Ovary (tissue), 9 donors: ENCODE data around the gene FTL. TPM values are rescaled to one million over a fixed set of nuclear protein-coding genes. Genes with fewer than 3 reads are reported as not detected.

Experiments
- DNase-seq, 5 donors: peaks; one replicate each; pipeline ENCODE4 v3.0.0-alpha.2; 2019 to 2020
- H3K27ac ChIP-seq, 2 donors: fragments of 200-600 bp; one replicate each; pipeline versions ENCODE4 v1.5.1 to v1.8.0; 2019 to 2022
- H3K27me3 ChIP-seq: fragments of 200-600 bp; one replicate; pipeline ENCODE4 v1.8.0; 2022
- H3K36me3 ChIP-seq: fragments of 200-600 bp; sonication (generic); one replicate; pipeline ENCODE4 v1.5.1; 2019
- H3K4me1 ChIP-seq: one replicate; pipeline ENCODE4 v1.8.1; 2013; ENCODE audit warnings: mild to moderate bottlenecking, moderate library complexity; ENCODE audit not compliant: insufficient read depth
- H3K4me3 ChIP-seq: fragments of 200-600 bp; sonication (generic); one replicate; pipeline ENCODE4 v1.5.1; 2017
- H3K9me3 ChIP-seq, 2 donors: fragments of 200-600 bp in 1 of 2; sonication (generic) in 1 of 2; one replicate each; pipeline versions ENCODE4 v1.5.1 to v1.8.1; 2013 to 2019; ENCODE audit warnings: mild to moderate bottlenecking in 1 of 2, moderate library complexity in 1 of 2
- CTCF ChIP-seq, 3 donors: fragments of 450-650 bp in 2 of 3; fragments of 200-600 bp in 1 of 3; IDR thresholded peaks; one replicate each; pipeline versions ENCODE4 v1.5.1 to v1.8.0; 2016 to 2022; ENCODE audit warnings: antibody characterized with exemption in 3 of 3, mild to moderate bottlenecking in 1 of 3
- EP300 ChIP-seq: sonication (generic); formaldehyde crosslinking; IDR thresholded peaks from one replicate; pipeline ENCODE4 v1.6.1; 2017; ENCODE audit warnings: antibody characterized with exemption
- POLR2A ChIP-seq: fragments of 450-650 bp; IDR thresholded peaks from one replicate; pipeline ENCODE4 v1.6.1; 2017; ENCODE audit warnings: antibody characterized with exemption, mild to moderate bottlenecking, moderate library complexity
- WGBS, 3 donors: extraction: QIAGEN DNeasy Blood & Tissue Kit in 1 of 3; methylation state at CpG; one replicate each; pipeline versions ENCODE4 v1.1.5 to v1.1.7; 2013 to 2017; 5-methylcytosine and 5-hydroxymethylcytosine counted together
- intact Hi-C, 4 donors: fragments of 100-400 bp; cut with DNase I; formaldehyde crosslinking; loops; one replicate each; pipeline versions ENCODE4 v1.11.0 to v1.15.1; 2022 to 2023
- polyA plus RNA-seq, 2 donors: library from polyadenylated mRNA; stranded (reverse); fragments of 200-250 nt in 1 of 2; fragments of 350-450 nt in 1 of 2; fragmentation: Illumina TruSeq in 1 of 2; extraction: RNeasy Lipid Tissue Mini Kit (QIAGEN cat#74804) in 1 of 2; gene quantifications; one replicate each; pipeline ENCODE4 v1.2.3, GENCODE V29; 2013 to 2014
- total RNA-seq, 7 donors: library from RNA; depleted of rRNA in 2 of 7; stranded (reverse); fragments of >200 nt in 2 of 7; fragmentation: NEBNext Ultra II Directional in 3 of 7; extraction: Animal tissue kit (Norgen Biotek cat#: 25700) in 3 of 7; gene quantifications; one replicate each; pipeline versions ENCODE4 v1.1.0 to v1.2.4, GENCODE V29; 2016 to 2023
- donor health status: DM: no; HTN: no; CAD: no; lungs with moderate emphysema.
- donor health status: DM: no; HTN: no; CAD: no.
- donor health status: Bipolar disorder and iron deficiency.
- donor health status: DM: yes; HTN: yes; CAD: no.
- donor health status: DM: no; HTN: no; CAD: no.
- donor health status: DM: yes; HTN: yes; CAD: no.

The FTL gene
- total and polyA plus RNA-seq, 9 donors: 1,608 to 3,617 (median 2,643) TPM

- 95 to 96% (median 95%) methylated on average over 22 of the region's 22 CpGs for WGBS, 3 donors
- H3K27ac ChIP-seq: no peak overlapping the region
- intact Hi-C loops: no loop called here
These were observed 41.8 kb downstream of the FTL start for GRCh38 chr19:49006905-49007304.

GRCh38 chr19:49009828-49010227 is 44.7 kb downstream of the FTL start:
- WGBS, 3 donors: 90 to 94% (median 93%) methylated on average over 18 of the region's 18 CpGs
- H3K36me3 ChIP-seq: no peaks in the 10 kb centered on the region
- H3K4me1 ChIP-seq: no peaks in the 10 kb centered on the region
- no peaks in the 10 kb centered on the region for H3K27me3 ChIP-seq
- no peak overlapping the region for H3K27ac ChIP-seq
- no peak overlapping the region for H3K4me3 ChIP-seq
- intact Hi-C loops: no loop called here
- no peaks in the 10 kb centered on the region for H3K9me3 ChIP-seq
- DNase-seq: no peak
- TF ChIP-seq POLR2A: no peak
- no peak for TF ChIP-seq CTCF (IDR thresholded peaks at IDR 0.05)
- no peak for TF ChIP-seq EP300

More at GRCh38 chr19:49006905-49007304, 41.8 kb downstream of the FTL start:
- TF ChIP-seq CTCF (IDR thresholded peaks at IDR 0.05) (no peak), EP300 (no peak), POLR2A (no peak)
- no peaks in the 10 kb centered on the region for H3K9me3 ChIP-seq
- no peak for DNase-seq
- H3K4me1 ChIP-seq: no peaks in the 10 kb centered on the region
- no peaks in the 10 kb centered on the region for H3K36me3 ChIP-seq
- H3K27me3 ChIP-seq: no peaks in the 10 kb centered on the region
- no peak overlapping the region for H3K4me3 ChIP-seq

GRCh38 chr19:49010453-49010852 is 45.3 kb downstream of the FTL start:
- Histone ChIP-seq H3K36me3 (no peaks in the 10 kb centered on the region), H3K9me3 (no peaks in the 10 kb centered on the region), H3K4me3 (no peak overlapping the region), H3K27me3 (no peaks in the 10 kb centered on the region), H3K4me1 (no peaks in the 10 kb centered on the region), H3K27ac (no peak overlapping the region)
- TF ChIP-seq EP300: no peak
- no peak for TF ChIP-seq POLR2A
- TF ChIP-seq CTCF (IDR thresholded peaks at IDR 0.05): no peak
- intact Hi-C loops: no loop called here
- DNase-seq: no peak
- 86 to 93% (median 89%) methylated on average over 18 of the region's 18 CpGs for WGBS, 3 donors

- whole genome bisulfite sequencing, 3 donors: 83 to 94% (median 83%) methylated on average over 17 of the region's 17 CpGs
- TF ChIP-seq POLR2A: no peak
- no peak for TF ChIP-seq CTCF (IDR thresholded peaks at IDR 0.05)
- no peak for TF ChIP-seq EP300
- H3K27me3 ChIP-seq: no peaks in the 10 kb centered on the region
- DNase-seq: no peak
- no peaks in the 10 kb centered on the region for H3K9me3 ChIP-seq
- H3K4me1 ChIP-seq: no peaks in the 10 kb centered on the region
- H3K4me3 ChIP-seq: no peak overlapping the region
- no peak overlapping the region for H3K27ac ChIP-seq
- H3K36me3 ChIP-seq: no peaks in the 10 kb centered on the region
- intact Hi-C loops: no loop called here
These were observed 46.1 kb downstream of the FTL start for GRCh38 chr19:49011194-49011593.
